Measurements from ENCODE around the gene RRP36. TPM values are rescaled to one million over a fixed set of nuclear protein-coding genes. Genes with fewer than 3 reads are reported as not detected.
A peak's percentile ranks its signal among the peaks of the same experiment; 100 is the strongest.

The RRP36 gene
- total and polyA plus RNA-seq, 9 of the 15 experiments (the other 6 are each of a cell fraction or from before 2014, with no cell fraction given) = 27.6 to 150 (median 114) TPM

GRCh38 chr6:43076464-43077332 lies 55.3 kb downstream of the RRP36 start (continued):
- peak; percentile 55 for TF ChIP-seq HNRNPLL (IDR thresholded peaks at IDR 0.05; ENCODE audit: low read depth, low read length, poor library complexity, severe bottlenecking)
- peak; percentile 46 for TF ChIP-seq POLR2G (IDR thresholded peaks at IDR 0.05; ENCODE audit: low read depth, low read length)
- TF ChIP-seq MNT (conservative IDR thresholded peaks at IDR 0.05) = no peak
- TF ChIP-seq SAFB (IDR thresholded peaks at IDR 0.05; ENCODE audit: borderline replicate concordance, low read depth, low read length) = 0 out of 2 replicates have a peak, but pooled peaks have one; percentile 30
- TF ChIP-seq ZNF263 (CRISPR knock-in tag; IDR thresholded peaks at IDR 0.05; ENCODE audit: borderline replicate concordance) = peak; percentile 85
- 0 out of 2 replicates have a peak, but pooled peaks have one; percentile 38 for TF ChIP-seq GABPB1 (CRISPR knock-in tag; IDR thresholded peaks at IDR 0.05)
- TF ChIP-seq HNRNPL (IDR thresholded peaks at IDR 0.05; ENCODE audit: low read depth, low read length) = 0 out of 2 replicates have a peak, but pooled peaks have one; percentile 43
- TF ChIP-seq CEBPZ (IDR thresholded peaks at IDR 0.05; ENCODE audit: borderline replicate concordance, low read depth, low read length) = no peak
- TF ChIP-seq RBFOX2 (IDR thresholded peaks at IDR 0.05; ENCODE audit: low read depth, low read length) = peak; percentile 49; the same call in 1 of the 2 replicates
- no peak for TF ChIP-seq MEIS2 (IDR thresholded peaks at IDR 0.05; ENCODE audit: partially characterized antibody)
- 0 out of 2 replicates have a peak, but pooled peaks have one; percentile 51 for TF ChIP-seq ZNF740 (CRISPR knock-in tag; IDR thresholded peaks at IDR 0.05)
- TF ChIP-seq ZNF740 (tag; IDR thresholded peaks at IDR 0.05) = no peak
- TF ChIP-seq THAP12 (CRISPR knock-in tag; IDR thresholded peaks at IDR 0.05) = 0 out of 2 replicates have a peak, but pooled peaks have one; percentile 11
- no peak for TF ChIP-seq FOXM1 (IDR thresholded peaks at IDR 0.05; ENCODE audit: low read depth)
- TF ChIP-seq FOXM1 (CRISPR knock-in tag; IDR thresholded peaks at IDR 0.05; ENCODE audit: low read depth) = peak; percentile 37; the same call in 1 of the 2 replicates
- TF ChIP-seq NRF1 (conservative IDR thresholded peaks at IDR 0.05 in 1 of 2, IDR thresholded peaks at IDR 0.05 in 1 of 2) = peak; percentile 36 to 59; a peak in 2 of 4 replicates

All from K562 (cell line).